ENCODE data around the gene CILP2. TPM values are rescaled to one million over a fixed set of nuclear protein-coding genes. Genes with fewer than 3 reads are reported as not detected.

CILP2 gene
- not detected for total RNA-seq

DNA sequence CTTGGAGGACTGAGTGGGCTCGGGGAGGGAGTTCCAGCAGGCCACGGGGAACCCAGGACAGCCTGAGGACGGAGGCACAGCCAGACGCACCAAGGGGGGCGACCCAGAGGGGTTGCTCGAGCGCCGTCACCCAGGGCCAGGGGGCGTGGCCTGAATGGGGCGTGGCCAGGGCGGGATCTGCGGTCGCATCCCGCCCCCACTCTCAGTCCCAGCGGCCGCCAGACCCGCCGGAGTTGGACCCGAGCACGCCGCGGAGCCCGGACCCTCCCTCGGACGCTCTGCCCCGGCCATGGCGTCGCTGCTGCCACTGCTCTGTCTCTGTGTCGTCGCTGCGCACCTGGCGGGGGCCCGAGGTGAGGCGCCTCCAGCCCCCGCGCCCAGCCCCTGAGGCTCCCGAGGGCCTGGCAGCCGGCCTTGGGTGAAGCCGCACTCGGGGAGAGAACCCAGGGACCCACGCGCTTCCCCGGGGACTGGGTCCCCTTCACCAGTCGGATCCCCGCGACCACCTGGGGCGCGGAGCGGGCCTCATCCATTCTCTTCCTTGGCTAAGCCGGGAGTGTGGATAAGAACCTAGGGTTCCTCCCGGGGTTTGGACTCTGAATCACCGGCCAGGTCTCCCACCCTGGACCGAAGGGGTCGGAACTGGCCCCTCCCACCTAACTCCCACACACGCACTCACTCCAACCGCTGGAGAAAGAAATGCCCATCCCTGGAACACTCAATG lies at the start of gene CILP2:
Gene CILP2 (plus strand): TSS at position 205 of the 724 bp plus-strand sequence. CDS start 85 bp downstream, at position 290.
- no peak for ATAC-seq

DNA sequence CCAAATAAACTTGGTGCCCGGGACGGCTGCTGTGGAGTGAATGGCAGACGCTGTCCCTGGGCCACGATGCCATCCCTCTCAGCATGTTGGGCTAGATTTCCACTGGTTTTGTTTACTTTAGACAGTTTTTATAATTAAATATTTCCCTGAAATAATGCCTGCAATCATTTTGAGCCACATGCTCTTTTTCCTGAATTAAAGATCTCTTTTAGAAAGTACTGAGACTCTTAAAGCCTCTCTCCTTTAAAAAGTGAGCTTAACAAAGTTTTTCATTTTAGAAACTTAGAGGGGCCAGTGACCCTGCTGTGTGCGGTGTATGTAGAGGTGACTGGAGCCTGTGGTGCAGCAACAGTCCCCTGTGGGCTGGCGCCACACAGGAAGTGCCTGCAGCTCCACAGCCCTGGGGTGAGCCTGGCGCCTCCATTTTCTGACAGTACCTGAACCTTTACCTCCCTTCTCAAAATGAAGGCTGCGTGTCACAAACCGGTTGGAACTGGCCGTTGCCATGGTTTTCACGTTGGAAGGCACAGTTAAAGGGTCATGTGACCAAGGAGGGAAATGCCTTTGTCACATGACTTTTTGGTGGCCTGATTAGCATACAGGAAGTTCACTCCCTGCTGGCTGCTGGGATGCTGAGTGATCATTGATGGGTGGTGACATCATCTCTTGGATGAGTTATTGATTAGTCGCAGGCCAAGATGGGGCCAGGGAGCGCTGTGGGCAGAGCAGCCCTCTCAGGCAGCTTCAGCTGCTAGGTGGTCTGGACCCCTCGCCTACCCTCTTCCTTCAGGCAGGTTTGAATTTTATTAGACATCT lies 49.0 kb upstream of the CILP2 start:
- peak; percentile 67 for ATAC-seq

DNA sequence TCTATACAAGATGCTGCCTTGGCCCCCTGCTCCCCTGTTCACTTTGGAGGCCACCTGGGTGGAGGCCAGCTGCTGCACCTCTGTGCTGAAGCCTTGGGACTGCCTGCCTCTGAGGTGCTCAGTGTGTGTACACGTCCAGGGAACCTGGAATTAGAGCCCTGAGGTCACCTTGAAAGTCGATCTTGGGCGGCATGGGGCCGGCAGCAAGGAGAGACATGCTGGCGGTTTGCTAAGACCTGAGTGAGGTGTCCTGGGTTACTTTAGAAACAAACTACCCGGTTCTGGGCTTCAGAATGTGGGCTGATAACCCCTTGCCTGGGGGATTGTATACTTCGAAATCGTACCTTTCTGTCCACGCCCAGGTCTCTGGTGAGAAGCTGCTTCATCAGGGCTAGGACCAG lies 48.3 kb upstream of the CILP2 start:
- ATAC-seq: peak; percentile 9

GRCh38 chr19:19490214-19490968 lies 47.7 kb upstream of the CILP2 start:
- peak; percentile 50 for ATAC-seq

GRCh38 chr19:19491321-19492025 lies 46.6 kb upstream of the CILP2 start:
- no peak for ATAC-seq

- ATAC-seq: no peak
Observed at GRCh38 chr19:19492026-19492610, 45.9 kb upstream of the CILP2 start.

- no peak for ATAC-seq
Observed at GRCh38 chr19:19493841-19494546, 44.1 kb upstream of the CILP2 start.

DNA sequence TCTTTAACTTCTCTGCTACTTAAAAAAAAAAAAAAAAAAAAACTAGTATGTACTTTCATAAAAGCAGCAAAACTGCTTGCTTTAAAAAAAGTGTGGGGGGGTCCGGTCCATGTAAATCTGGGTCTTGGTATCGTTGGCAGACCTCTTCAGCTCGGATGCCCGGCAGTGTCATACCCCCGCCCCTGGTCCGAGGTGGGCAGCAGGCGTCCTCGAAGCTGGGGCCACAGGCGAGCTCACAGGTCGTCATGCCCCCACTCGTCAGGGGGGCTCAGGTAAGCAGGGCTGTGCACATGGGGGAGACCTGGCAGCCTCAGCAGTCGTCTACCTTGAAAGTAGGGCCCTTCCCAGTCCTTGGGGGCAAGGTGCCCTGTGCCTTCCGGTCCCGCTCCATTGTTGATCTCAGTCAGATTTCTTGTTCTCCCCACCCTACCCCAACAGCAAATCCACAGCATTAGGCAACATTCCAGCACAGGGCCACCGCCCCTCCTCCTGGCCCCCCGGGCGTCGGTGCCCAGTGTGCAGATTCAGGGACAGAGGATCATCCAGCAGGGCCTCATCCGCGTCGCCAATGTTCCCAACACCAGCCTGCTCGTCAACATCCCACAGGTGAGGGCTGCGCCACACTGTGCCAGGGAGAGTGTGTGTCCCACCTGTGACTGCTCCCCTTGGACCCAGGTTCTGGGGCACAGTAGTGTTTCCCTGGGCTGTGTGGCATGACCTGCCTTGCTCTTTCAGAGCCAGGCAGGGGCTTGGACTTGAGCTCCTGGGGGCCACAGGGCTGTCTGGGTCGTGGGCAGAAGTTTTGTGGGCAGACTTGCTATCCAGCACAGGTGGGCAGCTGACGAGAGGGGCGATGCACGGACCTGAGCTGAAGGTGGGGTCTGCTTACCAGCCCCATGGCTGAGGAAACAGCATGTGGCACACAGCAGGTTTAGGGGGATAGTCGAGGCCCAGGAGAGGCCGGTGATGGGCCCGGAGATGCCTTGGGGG lies 42.2 kb upstream of the CILP2 start:
- no peak for ATAC-seq

GRCh38 chr19:19498255-19498991 lies 39.6 kb upstream of the CILP2 start:
- ATAC-seq: no peak

DNA sequence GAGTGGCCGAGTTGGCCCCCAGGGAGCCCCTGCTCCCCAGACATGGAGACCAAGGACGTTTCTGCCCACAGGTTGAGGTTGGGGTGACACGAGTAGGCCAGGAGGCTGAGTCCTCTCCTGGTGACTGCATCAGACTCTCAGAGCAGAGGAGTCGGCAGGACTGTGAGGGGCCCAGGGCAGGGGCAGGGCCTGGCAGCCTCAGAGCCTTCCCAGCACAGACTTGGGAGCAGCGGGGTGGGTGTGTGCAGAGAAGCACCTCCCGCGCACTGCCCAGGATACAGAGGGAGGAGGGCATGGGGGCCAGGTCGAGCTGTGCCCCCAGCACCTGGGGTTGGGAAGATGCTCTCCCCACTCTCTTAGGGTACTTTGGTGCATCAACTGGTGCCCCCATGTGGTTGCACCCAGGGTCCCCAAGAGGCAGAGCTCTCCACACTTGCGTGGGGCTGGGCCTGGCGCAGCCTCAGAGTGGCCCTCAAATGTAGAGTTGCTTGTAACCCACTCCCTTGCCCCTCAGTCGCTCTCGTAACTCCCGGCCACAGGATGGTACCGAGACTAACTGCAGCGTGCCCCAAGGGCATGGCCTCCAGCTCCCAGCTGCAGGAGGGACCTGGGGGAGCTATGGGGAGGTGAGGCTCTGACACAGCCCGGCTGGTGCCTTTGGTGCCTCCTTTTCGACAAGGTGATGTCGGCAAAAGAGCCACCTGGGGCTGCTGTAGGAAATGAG lies 38.6 kb upstream of the CILP2 start:
- no peak for ATAC-seq

GRCh38 chr19:19500975-19501644 lies 37.0 kb upstream of the CILP2 start:
- ATAC-seq: no peak

DNA sequence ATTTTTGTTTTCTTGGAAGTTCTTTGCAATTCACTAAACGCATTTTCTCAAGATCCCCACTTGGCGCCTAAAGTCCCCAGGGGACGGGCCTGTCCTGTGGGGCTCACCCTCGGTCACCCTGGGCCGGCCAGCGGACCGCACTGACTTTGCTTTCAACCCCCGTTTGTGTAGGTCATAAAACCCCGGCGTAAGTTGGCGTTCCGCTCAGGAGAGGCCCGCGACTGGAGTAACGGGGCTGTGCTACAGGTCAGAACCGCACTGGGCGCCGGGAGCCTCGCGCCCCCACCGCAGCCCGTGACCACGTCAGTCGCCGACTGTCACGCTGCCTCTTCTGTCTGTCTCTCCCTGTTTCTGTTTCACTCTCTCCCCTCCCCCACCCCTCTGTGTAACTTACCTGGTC lies 36.3 kb upstream of the CILP2 start:
- no peak for ATAC-seq

DNA sequence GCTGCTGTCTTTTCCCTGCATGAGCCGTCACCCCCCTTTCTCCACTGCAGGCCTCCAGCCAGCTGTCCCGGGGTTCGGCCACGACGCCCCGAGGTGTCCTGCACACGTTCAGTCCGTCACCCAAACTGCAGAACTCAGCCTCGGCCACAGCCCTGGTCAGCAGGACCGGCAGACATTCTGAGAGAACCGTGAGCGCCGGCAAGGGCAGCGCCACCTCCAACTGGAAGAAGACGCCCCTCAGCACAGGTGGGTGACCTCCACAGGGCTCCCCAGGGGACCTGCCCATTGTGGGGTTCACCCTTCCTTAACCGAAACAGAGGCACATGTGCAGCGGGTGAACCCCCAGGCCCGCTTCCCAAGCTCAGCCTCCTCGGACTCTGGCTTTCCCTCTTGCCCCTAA lies 35.8 kb upstream of the CILP2 start:
- ATAC-seq: no peak

DNA sequence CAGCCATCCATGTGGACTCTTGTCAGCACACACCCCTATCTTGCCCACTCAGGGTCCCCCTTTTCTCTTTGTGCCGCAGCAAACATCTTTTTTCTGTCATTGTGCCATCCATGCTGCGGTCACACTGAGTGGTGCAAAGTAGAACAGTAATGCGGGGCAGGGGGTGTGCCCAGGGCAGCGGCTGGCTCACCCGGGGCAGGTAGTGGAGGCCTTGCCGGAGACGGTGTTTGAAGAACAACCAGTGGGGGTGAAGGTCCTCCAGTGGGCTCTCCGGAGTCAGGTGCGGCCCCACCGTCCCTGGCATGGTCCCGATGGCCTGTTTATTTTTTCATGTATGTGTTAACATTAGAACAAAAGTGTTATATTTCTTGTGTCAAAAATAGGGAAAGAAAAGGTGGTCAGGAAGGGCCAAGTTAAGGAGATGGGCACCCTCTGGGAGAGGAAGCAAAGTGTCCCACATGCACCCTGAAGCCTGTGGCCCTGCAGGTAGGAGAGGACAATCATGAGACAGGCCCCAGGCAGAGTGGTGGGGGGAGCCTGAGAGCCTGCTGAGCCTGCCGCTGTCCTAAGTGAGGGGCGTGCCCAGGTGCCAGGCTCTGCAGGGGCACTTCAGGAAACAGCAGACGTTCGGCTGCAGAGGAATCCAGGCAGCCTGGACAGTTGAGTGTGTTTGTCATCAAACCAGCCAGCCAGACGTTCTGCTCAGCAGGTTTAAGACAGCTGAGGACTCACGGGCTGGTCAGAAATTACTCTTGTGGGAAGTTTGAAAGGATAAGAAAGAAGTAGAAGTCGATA lies 35.1 kb upstream of the CILP2 start:
- ATAC-seq: peak; percentile 13

- ATAC-seq: no peak
Observed at GRCh38 chr19:19504754-19505668, 33.1 kb upstream of the CILP2 start.

GRCh38 chr19:19505669-19506326 lies 32.3 kb upstream of the CILP2 start:
- ATAC-seq: no peak

All from esophagus mucosa (tissue), 1 donor.